DMS 273 (cell line): ENCODE measurements around the gene LRRC23.

Source experiments
- DNase-seq: peaks from one replicate; lab custom pipeline; 2025; ENCODE audit not compliant: unreplicated experiment; lab: John Stamatoyannopoulos, UW

The LRRC23 gene

GRCh38 chr12:6956021-6956727 lies 51.6 kb downstream of the LRRC23 start:
- DNase-seq: no peak

- DNase-seq: no peak
Observed at GRCh38 chr12:6957151-6957701, 52.6 kb downstream of the LRRC23 start.

- no peak for DNase-seq
Observed at GRCh38 chr12:6957741-6958608, 53.4 kb downstream of the LRRC23 start.

- DNase-seq: no peak
Observed at GRCh38 chr12:6958609-6959057, 54.0 kb downstream of the LRRC23 start.

- DNase-seq: no peak
Observed at GRCh38 chr12:6959058-6959804, 54.6 kb downstream of the LRRC23 start.

GRCh38 chr12:6959805-6960592 lies 55.4 kb downstream of the LRRC23 start:
- DNase-seq: no peak

- no peak for DNase-seq
Observed at GRCh38 chr12:6960593-6961277, 56.1 kb downstream of the LRRC23 start.

- DNase-seq: no peak
Observed at GRCh38 chr12:6961278-6961694, 56.7 kb downstream of the LRRC23 start.

GRCh38 chr12:6961695-6962284 lies 57.2 kb downstream of the LRRC23 start:
- DNase-seq: peak; percentile 66

GRCh38 chr12:6962285-6963015 lies 57.8 kb downstream of the LRRC23 start:
- DNase-seq: no peak

GRCh38 chr12:6963016-6963731 lies 58.6 kb downstream of the LRRC23 start:
- DNase-seq: no peak
